Astrocyte (in vitro differentiated cells and primary cell): ENCODE measurements around the gene DCHS2. TPM values are rescaled to one million over a fixed set of nuclear protein-coding genes. Genes with fewer than 3 reads are reported as not detected.
A peak's percentile ranks its signal among the peaks of the same experiment; 100 is the strongest.

ENCODE experiments used
- DNase-seq: peaks from one replicate; pipeline ENCODE4 v3.0.0-alpha.2; 2010; ENCODE audit warnings: low read depth
- FAIRE-seq: peaks from 2 replicates; lab custom pipeline; 2011; peaks lifted over from hg19 to GRCh38; lab: Jason Lieb, UNC
- H2AFZ ChIP-seq: 2 replicates; pipeline ENCODE4 v1.6.0; 2012; ENCODE audit warnings: low read depth, low read length, inconsistent platforms
- H3K27ac ChIP-seq: 2 replicates; pipeline ENCODE4 v1.5.1; 2011; ENCODE audit warnings: low read depth, low read length, inconsistent platforms
- H3K27me3 ChIP-seq: 2 replicates; pipeline ENCODE4 v1.6.0; 2011; ENCODE audit warnings: low read length, inconsistent platforms; ENCODE audit not compliant: insufficient read depth
- H3K36me3 ChIP-seq: 2 replicates; pipeline ENCODE4 v1.5.1; 2011; ENCODE audit warnings: low read length, inconsistent platforms; ENCODE audit not compliant: insufficient read depth
- H3K4me1 ChIP-seq: 2 replicates; pipeline ENCODE4 v1.5.1; 2011; ENCODE audit warnings: low read length, inconsistent platforms; ENCODE audit not compliant: insufficient read depth
- H3K4me2 ChIP-seq: 2 replicates; pipeline ENCODE4 v1.6.0; 2012; ENCODE audit warnings: low read length, inconsistent platforms
- H3K4me3 ChIP-seq: 2 replicates; pipeline ENCODE4 v1.5.1; 2011; ENCODE audit warnings: low read depth, mild to moderate bottlenecking, low read length, inconsistent platforms; ENCODE audit not compliant: insufficient read depth
- H3K79me2 ChIP-seq: 2 replicates; pipeline ENCODE4 v1.6.0; 2012; ENCODE audit warnings: mild to moderate bottlenecking, low read length, inconsistent platforms; ENCODE audit not compliant: insufficient read depth
- H3K9ac ChIP-seq: 2 replicates; pipeline ENCODE4 v1.6.0; 2012; ENCODE audit warnings: mild to moderate bottlenecking, low read length, inconsistent platforms
- H3K9me3 ChIP-seq: 2 replicates; pipeline ENCODE4 v1.5.1; 2012; ENCODE audit warnings: low read depth, mild to moderate bottlenecking, low read length, inconsistent platforms; ENCODE audit not compliant: insufficient read depth
- H4K20me1 ChIP-seq: 2 replicates; pipeline ENCODE4 v1.6.0; 2012; ENCODE audit warnings: low read length, inconsistent platforms; ENCODE audit not compliant: insufficient read depth
- H3K27ac Mint-ChIP-seq: one replicate; pipeline ENCODE4 v1.8.0; 2021; ENCODE audit warnings: mild to moderate bottlenecking, mixed read lengths; ENCODE audit not compliant: unreplicated experiment
- H3K27me3 Mint-ChIP-seq: one replicate; pipeline ENCODE4 v1.8.0; 2021; ENCODE audit warnings: low read depth, mixed read lengths; ENCODE audit not compliant: unreplicated experiment
- H3K36me3 Mint-ChIP-seq: one replicate; pipeline ENCODE4 v1.8.0; 2021; ENCODE audit warnings: low read depth, mixed read lengths; ENCODE audit not compliant: unreplicated experiment
- H3K4me1 Mint-ChIP-seq: one replicate; pipeline ENCODE4 v1.8.0; 2021; ENCODE audit warnings: low read depth, mixed read lengths; ENCODE audit not compliant: unreplicated experiment
- H3K4me3 Mint-ChIP-seq: one replicate; pipeline ENCODE4 v1.8.0; 2021; ENCODE audit warnings: mild to moderate bottlenecking, moderate library complexity, mixed read lengths; ENCODE audit not compliant: unreplicated experiment
- H3K9me3 Mint-ChIP-seq: one replicate; pipeline ENCODE4 v1.8.0; 2021; ENCODE audit warnings: mild to moderate bottlenecking, mixed read lengths; ENCODE audit not compliant: unreplicated experiment
- CTCF ChIP-seq: IDR thresholded peaks from 2 replicates; pipeline ENCODE4 v1.5.1; 2011; ENCODE audit warnings: low read depth, mild to moderate bottlenecking, inconsistent platforms, low read length, moderate library complexity; ENCODE audit not compliant: insufficient read depth
- EZH2 ChIP-seq: IDR thresholded peaks from 2 replicates; pipeline ENCODE4 v1.6.1; 2012; ENCODE audit warnings: mild to moderate bottlenecking, low read length, inconsistent platforms; ENCODE audit not compliant: insufficient read depth
- total RNA-seq: library from RNA; stranded (reverse); gene quantifications from 2 replicates; pipeline ENCODE4 v1.2.1, GENCODE V29; 2021

The DCHS2 gene
- total RNA-seq, 1 donor from 2014 or later, result 0.25 TPM

GRCh38 chr4:154529728-154530519 lies 38.3 kb upstream of the DCHS2 start:
- no peak overlapping the region for H3K27ac Mint-ChIP-seq
- H3K4me2 ChIP-seq, result no peak overlapping the region
- H4K20me1 ChIP-seq, result no peaks in the 10 kb centered on the region

GRCh38 chr4:154528869-154529268 lies 37.3 kb upstream of the DCHS2 start:
- TF ChIP-seq EZH2, result no peak
- TF ChIP-seq CTCF, result no peak
- H2AFZ ChIP-seq, result no peak overlapping the region
- no peaks in the 10 kb centered on the region for H3K79me2 ChIP-seq
- Mint-ChIP-seq H3K27me3 (peaks cover 2% of the 10 kb centered on the region), H3K27ac (no peak overlapping the region), H3K4me3 (no peak overlapping the region), H3K36me3 (no peaks in the 10 kb centered on the region), H3K4me1 (no peaks in the 10 kb centered on the region), H3K9me3 (no peaks in the 10 kb centered on the region)
- no peak overlapping the region for H3K9ac ChIP-seq
- no peak overlapping the region for H3K27ac ChIP-seq
- H3K36me3 ChIP-seq, result no peaks in the 10 kb centered on the region
- no peaks in the 10 kb centered on the region for H3K4me1 ChIP-seq
- H3K9me3 ChIP-seq, result no peaks in the 10 kb centered on the region
- FAIRE-seq (no peak), DNase-seq (no peak)
- H3K4me2 ChIP-seq, result no peak overlapping the region
- H4K20me1 ChIP-seq, result no peaks in the 10 kb centered on the region
- no peaks in the 10 kb centered on the region for H3K27me3 ChIP-seq
- H3K4me3 ChIP-seq, result no peak overlapping the region

More at GRCh38 chr4:154529728-154530519, 38.3 kb upstream of the DCHS2 start:
- Histone ChIP-seq H2AFZ (no peak overlapping the region), H3K9me3 (no peaks in the 10 kb centered on the region), H3K9ac (no peak overlapping the region), H3K4me3 (no peak overlapping the region), H3K36me3 (no peaks in the 10 kb centered on the region), H3K4me1 (no peaks in the 10 kb centered on the region), H3K79me2 (no peaks in the 10 kb centered on the region), H3K27me3 (no peaks in the 10 kb centered on the region), H3K27ac (no peak overlapping the region)
- TF ChIP-seq CTCF (no peak), EZH2 (no peak)
- Mint-ChIP-seq H3K36me3 (no peaks in the 10 kb centered on the region), H3K9me3 (no peaks in the 10 kb centered on the region), H3K4me3 (no peak overlapping the region), H3K4me1 (no peaks in the 10 kb centered on the region), H3K27me3 (peaks cover 1% of the 10 kb centered on the region)
- FAIRE-seq (no peak), DNase-seq (peak; percentile 30)

GRCh38 chr4:154527308-154527707 lies 35.7 kb upstream of the DCHS2 start:
- DNase-seq, result no peak
- no peak overlapping the region for H3K4me3 ChIP-seq
- H3K27me3 ChIP-seq, result no peaks in the 10 kb centered on the region
- H2AFZ ChIP-seq, result no peak overlapping the region
- no peak for FAIRE-seq
- TF ChIP-seq CTCF, result no peak
- no peak for TF ChIP-seq EZH2
- no peaks in the 10 kb centered on the region for H4K20me1 ChIP-seq
- H3K36me3 ChIP-seq, result no peaks in the 10 kb centered on the region
- H3K4me1 Mint-ChIP-seq, result no peaks in the 10 kb centered on the region
- no peak overlapping the region for H3K4me2 ChIP-seq
- no peaks in the 10 kb centered on the region for H3K4me1 ChIP-seq
- no peak overlapping the region for H3K27ac ChIP-seq
- no peaks in the 10 kb centered on the region for H3K9me3 ChIP-seq
- H3K4me3 Mint-ChIP-seq, result no peak overlapping the region
- H3K79me2 ChIP-seq, result no peaks in the 10 kb centered on the region
- no peaks in the 10 kb centered on the region for H3K36me3 Mint-ChIP-seq
- H3K9ac ChIP-seq, result no peak overlapping the region
- H3K9me3 Mint-ChIP-seq, result peaks cover 2% of the 10 kb centered on the region
- H3K27me3 Mint-ChIP-seq, result peaks cover 4% of the 10 kb centered on the region
- no peak overlapping the region for H3K27ac Mint-ChIP-seq
